ENCODE measurements around the gene HYCC1.
"Not testable (repeated sequence)": the region's sequence is repeated elsewhere in the genome, so short reads cannot be mapped to it uniquely, and the experiment has no call there.

Gene HYCC1

DNA sequence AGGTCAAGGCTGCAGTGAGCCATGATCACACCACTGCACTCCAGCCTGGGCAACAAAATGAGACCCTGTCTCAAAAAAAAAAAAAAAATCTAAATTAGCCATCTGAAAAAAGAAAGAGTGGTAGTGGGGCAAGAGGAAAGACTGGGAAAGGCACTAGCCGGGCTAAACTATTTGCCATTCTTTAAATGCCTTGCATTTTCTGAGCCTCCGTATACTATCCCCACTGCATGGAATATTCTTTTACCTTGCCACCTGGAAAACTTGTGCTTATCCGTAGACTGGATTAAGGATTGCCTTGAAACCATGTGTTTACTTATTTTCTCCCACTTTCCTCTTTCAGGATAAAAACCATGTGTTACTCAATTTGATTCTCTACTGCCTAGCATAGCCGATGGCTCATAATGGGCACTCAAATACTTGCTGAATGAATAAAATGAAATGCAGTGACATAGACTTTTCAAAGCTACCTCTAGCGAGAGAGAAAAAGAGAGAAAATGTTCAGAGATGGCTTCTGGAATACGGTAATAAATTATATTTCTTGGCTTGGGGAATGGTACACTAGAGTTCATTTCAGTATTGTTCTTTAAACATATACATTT is 30.6 kb downstream of the HYCC1 start:
- no peak for DNase-seq (ENCODE audit: low read depth)

DNA sequence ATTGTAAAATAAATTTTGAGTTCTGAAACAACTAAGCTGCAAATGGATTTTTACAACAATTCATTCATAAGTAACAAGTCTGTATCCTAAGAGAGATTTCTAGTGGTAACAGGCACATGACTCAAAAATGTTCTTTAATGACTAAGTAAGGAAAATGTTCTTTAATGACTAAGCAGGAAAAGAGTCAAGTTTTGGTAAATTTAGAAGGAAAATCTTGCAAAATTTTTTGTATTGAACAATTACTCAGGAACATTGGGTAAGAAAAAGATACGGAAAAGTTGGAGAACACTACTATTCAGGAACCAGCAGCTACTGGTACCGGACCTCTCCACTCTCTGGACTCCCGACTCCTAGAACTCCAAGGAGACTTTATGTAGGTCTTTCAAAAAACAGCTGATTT is 33.5 kb downstream of the HYCC1 start:
- no peak for DNase-seq (ENCODE audit: low read depth)

DNA sequence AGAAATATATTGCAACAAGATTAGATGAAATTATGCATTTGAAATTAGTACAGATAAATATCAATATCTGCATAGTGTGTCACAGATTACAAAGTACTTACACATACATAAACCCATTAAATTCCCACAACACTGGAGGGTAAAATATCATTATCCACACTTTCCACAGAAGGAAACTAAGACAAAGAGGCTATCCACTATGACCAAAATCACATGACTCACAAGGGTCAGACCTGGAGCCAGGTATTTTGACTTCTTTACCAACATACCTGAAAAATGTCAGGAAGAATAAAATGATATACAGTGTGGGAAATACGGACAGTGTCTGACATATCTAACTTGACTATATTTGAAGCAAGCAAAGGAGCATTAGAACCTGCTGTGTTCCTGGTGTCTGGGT is 34.1 kb downstream of the HYCC1 start:
- no peak for DNase-seq (ENCODE audit: low read depth)

DNA sequence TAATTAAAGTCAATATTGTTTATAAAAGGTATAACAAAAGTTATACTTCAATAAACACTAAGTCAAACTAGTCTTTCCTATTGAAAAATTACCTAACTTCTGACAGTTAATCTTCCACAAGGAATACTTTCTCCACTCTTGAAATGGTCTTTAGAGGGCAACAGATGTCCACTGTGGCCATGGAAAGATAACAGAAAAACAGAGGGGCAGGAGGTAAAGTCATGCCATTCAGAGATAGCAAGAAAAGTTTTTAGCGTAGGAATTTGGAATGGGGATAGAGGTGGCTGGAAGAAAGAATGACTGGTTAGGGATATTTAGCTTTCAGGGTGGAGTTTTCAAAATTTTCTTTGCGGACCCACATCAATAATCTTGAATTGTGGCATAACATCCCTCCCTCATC is 34.7 kb downstream of the HYCC1 start:
- DNase-seq (ENCODE audit: low read depth): no peak

- DNase-seq (ENCODE audit: low read depth): not testable (repeated sequence)
These were observed 39.3 kb downstream of the HYCC1 start for GRCh38 chr7:22974636-22975035.

DNA sequence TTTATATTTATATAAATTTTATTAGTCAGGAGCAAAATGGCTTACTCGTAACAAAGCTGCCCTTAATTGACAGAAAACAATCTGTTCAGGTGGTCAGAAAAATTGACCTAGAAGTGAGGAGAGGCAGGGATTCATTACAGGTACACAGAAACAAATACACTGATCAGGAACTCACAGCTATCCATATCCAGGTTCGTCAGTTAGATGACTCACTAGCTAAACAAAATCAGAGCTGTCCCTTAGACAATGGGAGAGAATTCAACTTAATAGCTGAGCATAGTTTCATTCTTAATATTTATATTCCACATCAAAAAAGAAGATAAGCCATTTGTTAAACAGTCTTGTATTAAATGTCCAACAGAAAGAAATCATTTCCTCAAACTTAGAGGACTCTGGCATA is 41.7 kb downstream of the HYCC1 start:
- DNase-seq (ENCODE audit: low read depth): no peak

DNA sequence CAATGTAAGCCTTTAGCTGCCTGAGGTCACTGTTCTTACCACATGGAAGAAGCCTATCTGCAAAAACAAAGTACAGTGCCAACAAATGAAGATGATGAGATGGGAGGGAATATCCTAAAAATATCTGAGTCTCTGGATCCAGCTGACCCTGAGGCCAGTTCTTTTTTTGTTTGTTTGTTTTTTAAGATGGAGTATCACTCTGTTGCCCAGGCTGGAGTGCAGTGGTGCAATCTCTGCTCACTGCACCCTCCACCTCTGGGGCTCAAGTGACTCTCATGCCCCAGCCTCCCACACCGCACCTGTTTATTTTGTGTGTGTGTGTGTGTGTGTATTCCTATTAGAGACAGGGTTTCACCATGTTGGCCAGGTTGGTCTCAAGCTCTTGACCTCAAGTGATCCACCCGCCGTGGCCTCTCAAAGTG is 44.9 kb downstream of the HYCC1 start:
- DNase-seq (ENCODE audit: low read depth): no peak
